Astrocyte (in vitro differentiated cells and primary cell): ENCODE measurements around the gene DNAJC22.
"Not testable (repeated sequence)": the region's sequence is repeated elsewhere in the genome, so short reads cannot be mapped to it uniquely, and the experiment has no call there.

Experiments
- EZH2 ChIP-seq: IDR thresholded peaks from 2 replicates; pipeline ENCODE4 v1.6.1; 2012; ENCODE audit warnings: mild to moderate bottlenecking, low read length, inconsistent platforms; ENCODE audit not compliant: insufficient read depth
- TF ChIP-seq, protein P1 (sequence below): IDR thresholded peaks from 2 replicates; pipeline ENCODE4 v1.5.1; 2011; ENCODE audit warnings: low read depth, mild to moderate bottlenecking, inconsistent platforms, low read length, moderate library complexity; ENCODE audit not compliant: insufficient read depth

DNA sequence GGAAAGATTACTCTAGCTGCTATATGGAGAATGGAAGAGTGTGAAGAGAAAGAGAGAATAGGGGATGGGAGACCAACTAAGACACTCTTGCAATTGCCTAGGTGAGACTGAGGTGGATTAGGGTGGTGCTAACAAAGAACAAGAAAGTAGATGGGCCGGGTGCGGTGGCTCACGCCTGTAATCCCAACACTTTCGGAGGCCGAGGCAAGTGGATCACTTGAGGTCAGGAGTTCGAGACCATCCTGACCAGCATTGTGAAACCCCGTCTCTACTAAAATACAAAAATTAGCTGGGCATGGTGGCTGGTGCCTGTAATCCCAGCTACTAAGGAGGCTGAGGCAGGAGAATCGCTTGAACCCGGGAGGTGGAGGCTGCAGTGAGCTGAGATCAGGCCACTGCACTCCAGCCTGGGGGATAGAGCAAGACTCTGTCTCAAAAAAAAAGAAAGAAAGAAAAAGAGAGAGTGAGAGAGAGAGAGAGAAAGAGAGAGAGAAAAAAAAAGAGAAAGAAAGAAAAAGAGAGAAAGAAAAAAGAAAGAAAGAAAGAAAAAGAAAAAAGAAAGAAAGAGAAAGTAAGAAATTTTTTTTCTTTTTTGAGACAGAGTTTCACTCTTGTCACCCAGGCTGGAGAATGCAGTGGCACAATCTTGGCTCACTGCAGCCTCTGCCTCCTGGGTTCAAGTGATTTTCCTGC is 26.1 kb upstream of the DNAJC22 start:
- TF ChIP-seq, protein P1, sequence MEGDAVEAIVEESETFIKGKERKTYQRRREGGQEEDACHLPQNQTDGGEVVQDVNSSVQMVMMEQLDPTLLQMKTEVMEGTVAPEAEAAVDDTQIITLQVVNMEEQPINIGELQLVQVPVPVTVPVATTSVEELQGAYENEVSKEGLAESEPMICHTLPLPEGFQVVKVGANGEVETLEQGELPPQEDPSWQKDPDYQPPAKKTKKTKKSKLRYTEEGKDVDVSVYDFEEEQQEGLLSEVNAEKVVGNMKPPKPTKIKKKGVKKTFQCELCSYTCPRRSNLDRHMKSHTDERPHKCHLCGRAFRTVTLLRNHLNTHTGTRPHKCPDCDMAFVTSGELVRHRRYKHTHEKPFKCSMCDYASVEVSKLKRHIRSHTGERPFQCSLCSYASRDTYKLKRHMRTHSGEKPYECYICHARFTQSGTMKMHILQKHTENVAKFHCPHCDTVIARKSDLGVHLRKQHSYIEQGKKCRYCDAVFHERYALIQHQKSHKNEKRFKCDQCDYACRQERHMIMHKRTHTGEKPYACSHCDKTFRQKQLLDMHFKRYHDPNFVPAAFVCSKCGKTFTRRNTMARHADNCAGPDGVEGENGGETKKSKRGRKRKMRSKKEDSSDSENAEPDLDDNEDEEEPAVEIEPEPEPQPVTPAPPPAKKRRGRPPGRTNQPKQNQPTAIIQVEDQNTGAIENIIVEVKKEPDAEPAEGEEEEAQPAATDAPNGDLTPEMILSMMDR: not testable (repeated sequence)
- TF ChIP-seq EZH2: not testable (repeated sequence)
